ENCODE data around the gene KIRREL3. TPM values are rescaled to one million over a fixed set of nuclear protein-coding genes. Genes with fewer than 3 reads are reported as not detected.

Gene KIRREL3
- total RNA-seq, 2 donors from 2014 or later = 0.28 TPM; not detected in 1

GRCh38 chr11:126506789-126507188 lies 493.8 kb downstream of the KIRREL3 start:
- Histone ChIP-seq H3K9me3 (no peaks in the 10 kb centered on the region), H3K4me3 (no peak overlapping the region), H3K27ac (no peak overlapping the region), H3K27me3 (replicated peaks; ENCODE audit: insufficient read depth) (peaks cover 3% of the 10 kb centered on the region), H3K4me1 (replicated peaks) (no peaks in the 10 kb centered on the region), H3K36me3 (no peaks in the 10 kb centered on the region)
- intact Hi-C loops (cut with DNase I) = no loop called here
- TF ChIP-seq POLR2A (IDR thresholded peaks at IDR 0.05) = no peak
- TF ChIP-seq CTCF (IDR thresholded peaks at IDR 0.05) = no peak
- TF ChIP-seq POLR2AphosphoS5 (IDR thresholded peaks at IDR 0.05) = no peak
- no peak for DNase-seq (ENCODE audit: low spot score)
- 93% methylated on average over 4 of the region's 4 CpGs for WGBS

GRCh38 chr11:126502982-126503381 lies 497.6 kb downstream of the KIRREL3 start:
- Histone ChIP-seq H3K27ac (no peak overlapping the region), H3K4me3 (no peak overlapping the region), H3K27me3 (replicated peaks; ENCODE audit: insufficient read depth) (peaks cover 3% of the 10 kb centered on the region), H3K9me3 (no peaks in the 10 kb centered on the region), H3K36me3 (no peaks in the 10 kb centered on the region), H3K4me1 (replicated peaks) (no peaks in the 10 kb centered on the region)
- WGBS = 45% methylated on average over 5 of the region's 5 CpGs
- TF ChIP-seq CTCF (IDR thresholded peaks at IDR 0.05) = no peak
- TF ChIP-seq POLR2AphosphoS5 (IDR thresholded peaks at IDR 0.05) = no peak
- TF ChIP-seq POLR2A (IDR thresholded peaks at IDR 0.05) = no peak
- intact Hi-C loops (cut with DNase I) = no loop called here
- DNase-seq (ENCODE audit: low spot score) = no peak

- no peak overlapping the region for H3K27ac ChIP-seq
- no peaks in the 10 kb centered on the region for H3K9me3 ChIP-seq
- no peak for DNase-seq (ENCODE audit: low spot score)
- TF ChIP-seq CTCF (IDR thresholded peaks at IDR 0.05) = no peak
- no peak for TF ChIP-seq POLR2A (IDR thresholded peaks at IDR 0.05)
- no peak for TF ChIP-seq POLR2AphosphoS5 (IDR thresholded peaks at IDR 0.05)
- 29% methylated on average over 2 of the region's 2 CpGs for WGBS
- no peaks in the 10 kb centered on the region for H3K36me3 ChIP-seq
- H3K27me3 ChIP-seq (replicated peaks; ENCODE audit: insufficient read depth) = peaks cover 3% of the 10 kb centered on the region
- no peaks in the 10 kb centered on the region for H3K4me1 ChIP-seq (replicated peaks)
- intact Hi-C loops (cut with DNase I) = no loop called here
- no peak overlapping the region for H3K4me3 ChIP-seq
These were observed 498.4 kb downstream of the KIRREL3 start for GRCh38 chr11:126502159-126502558.

- 59% methylated on average over 6 of the region's 6 CpGs for WGBS
- no peak overlapping the region for H3K27ac ChIP-seq
These were observed 498.9 kb downstream of the KIRREL3 start for GRCh38 chr11:126501641-126502040.

More at GRCh38 chr11:126501641-126502040, 498.9 kb downstream of the KIRREL3 start:
- H3K36me3 ChIP-seq = no peaks in the 10 kb centered on the region
- DNase-seq (ENCODE audit: low spot score) = no peak
- no peak overlapping the region for H3K4me3 ChIP-seq
- peaks cover 3% of the 10 kb centered on the region for H3K27me3 ChIP-seq (replicated peaks; ENCODE audit: insufficient read depth)
- no peak for TF ChIP-seq POLR2A (IDR thresholded peaks at IDR 0.05)
- TF ChIP-seq CTCF (IDR thresholded peaks at IDR 0.05) = no peak
- no peaks in the 10 kb centered on the region for H3K9me3 ChIP-seq
- no peaks in the 10 kb centered on the region for H3K4me1 ChIP-seq (replicated peaks)
- intact Hi-C loops (cut with DNase I) = no loop called here

All from prostate gland (tissue), 2 donors.